GM04503 (cell line): ENCODE results near the gene MAP3K7CL.
A peak's percentile ranks its signal among the peaks of the same experiment; 100 is the strongest.

Experiments used
- DNase-seq: peaks from one replicate; pipeline ENCODE4 v3.0.0-alpha.2; 2012; ENCODE audit warnings: low read depth

MAP3K7CL gene, protein sequence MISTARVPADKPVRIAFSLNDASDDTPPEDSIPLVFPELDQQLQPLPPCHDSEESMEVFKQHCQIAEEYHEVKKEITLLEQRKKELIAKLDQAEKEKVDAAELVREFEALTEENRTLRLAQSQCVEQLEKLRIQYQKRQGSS

GRCh38 chr21:29130270-29130969, at the start of gene MAP3K7CL:
MAP3K7CL (plus strand) TSS chr21:29130644; CDS start chr21:29133345, 2,701 bp downstream.
- peak; percentile 100 for DNase-seq

GRCh38 chr21:29082046-29082815, 48.2 kb upstream of the MAP3K7CL start:
- no peak for DNase-seq

GRCh38 chr21:29083306-29083705, 47.1 kb upstream of the MAP3K7CL start:
- no peak for DNase-seq

GRCh38 chr21:29084372-29084771, 46.1 kb upstream of the MAP3K7CL start:
- no peak for DNase-seq

GRCh38 chr21:29085106-29085752, 45.2 kb upstream of the MAP3K7CL start:
- DNase-seq: no peak

GRCh38 chr21:29091033-29091432, 39.4 kb upstream of the MAP3K7CL start:
- DNase-seq: peak; percentile 58

DNA sequence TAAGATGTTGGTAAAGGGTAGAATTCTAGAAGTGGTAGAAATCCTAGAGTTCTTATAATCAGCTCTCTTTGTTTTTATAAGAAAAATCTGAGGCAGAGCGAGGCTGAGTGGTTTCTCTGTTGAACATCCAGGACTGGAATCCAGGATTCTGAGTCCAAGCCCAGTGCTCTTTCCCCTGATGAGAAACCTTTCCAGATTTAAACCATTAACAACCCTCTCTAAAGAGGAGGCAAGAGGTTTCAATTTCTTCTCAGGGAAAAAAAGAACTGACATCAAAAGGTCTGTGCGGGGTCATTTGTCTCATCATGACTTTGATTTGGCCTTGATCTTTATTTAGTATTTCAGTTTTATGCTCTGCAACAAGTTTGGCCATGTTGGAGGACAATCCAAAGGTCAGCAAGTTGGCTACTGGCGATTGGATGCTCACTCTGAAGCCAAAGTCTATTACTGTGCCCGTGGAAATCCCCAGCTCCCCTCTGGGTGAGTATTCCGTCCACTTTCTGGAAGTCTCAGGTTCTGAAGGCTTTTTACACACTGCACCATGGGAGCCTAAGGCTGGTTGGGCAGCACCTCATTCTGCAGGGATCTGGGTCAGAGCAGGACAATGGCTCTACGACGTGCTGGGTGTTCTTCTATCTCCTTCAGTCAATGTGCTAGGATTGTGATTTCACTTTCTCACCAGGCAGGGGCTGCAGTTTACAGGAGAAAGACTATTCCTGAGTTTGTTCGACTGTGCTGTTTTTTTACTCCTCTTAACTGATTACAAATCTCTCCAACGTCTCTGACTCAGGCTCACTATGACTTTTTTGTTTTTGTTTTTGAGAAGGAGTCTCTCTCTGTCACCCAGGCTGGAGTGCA, 38.1 kb upstream of the MAP3K7CL start:
- DNase-seq: no peak

DNA sequence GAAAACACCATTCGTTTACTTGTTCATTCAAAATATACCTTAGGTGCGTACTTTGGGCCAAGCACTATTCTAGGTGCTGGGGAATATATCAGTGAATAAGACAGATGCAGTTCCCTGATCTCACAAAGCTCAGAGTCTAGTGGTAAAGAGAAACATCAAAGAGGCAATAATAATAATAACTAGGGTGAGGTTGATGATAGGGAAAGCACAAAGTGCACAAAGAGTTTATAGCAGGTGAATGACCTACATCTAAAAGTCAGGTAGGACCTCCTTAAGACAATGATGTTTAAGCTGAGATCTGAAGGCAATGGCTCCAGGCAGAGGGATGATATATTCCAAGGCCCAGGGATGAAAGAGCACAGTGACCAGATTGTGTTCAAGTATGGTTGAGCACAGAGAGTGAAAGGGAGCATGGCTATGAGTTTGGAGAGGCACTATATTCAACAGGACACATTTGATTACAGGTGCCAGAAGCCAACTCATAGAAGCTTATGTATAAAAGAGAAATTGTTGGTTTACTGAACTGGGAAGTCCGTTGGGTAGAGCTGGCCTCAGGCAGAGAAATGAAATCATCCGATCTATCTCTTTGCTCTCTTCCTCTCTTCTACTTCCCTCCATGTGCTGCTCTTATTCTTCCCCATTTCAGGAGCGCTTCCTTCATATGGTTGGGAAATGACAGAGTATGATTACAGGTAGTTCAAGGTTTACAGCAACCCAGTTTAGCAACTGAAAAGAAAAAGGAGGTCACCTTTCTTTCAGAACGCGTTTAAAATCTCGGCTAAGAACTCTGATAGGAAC, 34.0 kb upstream of the MAP3K7CL start:
- DNase-seq: no peak

GRCh38 chr21:29098156-29098555, 32.3 kb upstream of the MAP3K7CL start:
- no peak for DNase-seq

DNA sequence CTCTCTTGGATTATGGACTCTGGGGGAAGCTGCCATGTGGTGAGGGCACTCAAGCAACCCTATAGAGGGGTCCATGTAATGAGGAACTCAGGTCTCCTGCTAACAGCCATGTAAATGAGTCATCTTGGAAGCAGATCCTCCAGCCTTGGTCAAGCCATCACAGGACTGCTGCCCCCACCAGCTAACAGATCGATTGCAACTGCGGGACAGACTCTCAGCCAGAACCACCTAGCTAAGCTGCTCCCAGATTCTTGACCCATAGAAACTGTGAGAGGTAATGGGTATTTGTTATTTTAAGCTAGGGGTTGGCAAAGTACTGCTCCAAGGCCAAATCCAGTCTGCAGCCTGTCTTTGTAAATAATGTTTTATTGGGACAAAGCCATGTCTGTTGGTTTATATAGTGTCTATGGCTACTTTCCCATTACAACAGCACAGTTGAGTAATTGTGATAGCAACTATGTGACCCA, 27.6 kb upstream of the MAP3K7CL start:
- no peak for DNase-seq

DNA sequence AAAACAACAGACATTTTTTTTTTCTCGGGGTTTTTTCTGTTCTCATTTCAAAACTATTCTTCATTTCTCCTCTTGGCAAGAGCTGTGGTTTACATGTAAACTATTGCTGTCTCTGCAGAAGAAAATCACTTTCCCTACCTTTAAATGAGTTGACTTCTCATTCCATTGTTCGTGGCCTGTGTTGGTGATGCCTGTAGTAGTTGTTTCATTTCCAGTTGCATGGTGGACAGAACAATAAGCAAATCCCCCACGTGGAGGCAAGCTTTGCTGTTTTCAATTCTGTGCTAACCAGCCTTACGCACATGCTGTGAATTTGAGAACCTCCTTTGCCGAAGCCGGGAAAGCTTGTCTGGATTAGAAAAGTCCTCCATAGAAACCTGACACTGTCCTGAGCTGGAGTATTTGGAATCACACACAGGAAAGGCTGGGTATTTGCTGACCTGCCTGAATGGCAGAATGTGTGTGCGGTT, 26.2 kb upstream of the MAP3K7CL start:
- no peak for DNase-seq

DNA sequence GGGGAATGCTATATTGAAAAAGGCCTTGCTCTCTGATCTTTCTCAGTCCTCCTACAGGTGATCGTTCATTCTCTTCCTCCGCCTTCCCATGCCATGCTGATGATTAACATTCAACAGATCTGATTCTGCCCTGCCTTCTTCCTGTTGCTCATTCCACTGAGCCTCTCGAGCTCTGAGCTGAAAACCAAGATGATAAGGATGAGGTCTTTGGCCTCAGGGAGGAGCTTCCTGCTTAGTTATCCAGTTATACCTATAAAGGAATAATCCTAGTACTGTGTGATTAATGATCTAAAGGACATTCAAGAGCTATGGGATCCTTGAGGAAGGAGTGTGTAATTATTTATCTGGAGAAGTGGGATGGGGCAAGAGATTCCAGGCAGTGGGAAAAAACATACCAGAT, 25.2 kb upstream of the MAP3K7CL start:
- no peak for DNase-seq

DNA sequence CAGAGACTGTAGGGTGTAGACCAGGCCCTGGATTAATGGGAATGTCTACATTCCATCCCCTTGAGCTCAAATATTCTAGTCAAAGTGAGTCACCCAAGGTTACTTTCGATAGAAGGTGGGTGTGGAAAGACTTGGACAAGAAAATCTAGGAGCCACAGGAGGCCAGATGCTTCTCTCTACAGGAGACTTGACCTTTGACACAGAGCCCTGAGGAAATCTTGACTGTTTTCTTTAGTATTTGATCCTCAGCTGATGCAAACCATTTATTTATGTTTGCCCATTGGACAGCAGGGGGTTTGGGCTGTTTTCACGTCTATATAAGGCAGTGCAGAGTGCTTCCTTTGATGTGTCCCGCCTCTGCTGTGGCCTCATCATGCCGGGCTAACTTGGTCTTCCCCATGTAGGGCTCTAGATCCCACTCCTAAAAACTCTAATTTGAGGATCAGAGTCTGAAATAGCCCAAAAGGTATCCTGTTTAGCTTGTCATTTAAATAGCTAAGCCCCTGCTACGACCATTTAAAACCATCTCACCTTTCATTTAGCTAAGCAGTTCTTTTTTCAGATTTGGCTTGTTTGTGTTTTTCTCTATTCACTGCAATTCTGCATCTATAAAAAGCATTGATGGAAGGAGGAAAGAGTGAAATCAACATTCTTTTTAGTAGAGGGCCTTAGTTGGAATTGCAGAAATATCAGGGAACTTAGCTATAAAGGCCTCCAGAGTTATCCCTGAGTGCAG, 15.5 kb upstream of the MAP3K7CL start:
- peak; percentile 28 for DNase-seq

GRCh38 chr21:29115899-29116298, 14.5 kb upstream of the MAP3K7CL start:
- no peak for DNase-seq

GRCh38 chr21:29117372-29117955, 13.0 kb upstream of the MAP3K7CL start:
- DNase-seq: no peak

- no peak for DNase-seq
These were observed 8.7 kb upstream of the MAP3K7CL start for GRCh38 chr21:29121759-29122158.

- no peak for DNase-seq
These were observed 5.8 kb upstream of the MAP3K7CL start for GRCh38 chr21:29124645-29125044.

GRCh38 chr21:29125191-29125590, 5.3 kb upstream of the MAP3K7CL start:
- DNase-seq: no peak

- DNase-seq: no peak
These were observed 4.5 kb upstream of the MAP3K7CL start for GRCh38 chr21:29125979-29126378.

GRCh38 chr21:29133241-29133640, 2.8 kb downstream of the MAP3K7CL start:
- DNase-seq: no peak
